Measurements from ENCODE around the gene GFPT2.

The GFPT2 gene

DNA sequence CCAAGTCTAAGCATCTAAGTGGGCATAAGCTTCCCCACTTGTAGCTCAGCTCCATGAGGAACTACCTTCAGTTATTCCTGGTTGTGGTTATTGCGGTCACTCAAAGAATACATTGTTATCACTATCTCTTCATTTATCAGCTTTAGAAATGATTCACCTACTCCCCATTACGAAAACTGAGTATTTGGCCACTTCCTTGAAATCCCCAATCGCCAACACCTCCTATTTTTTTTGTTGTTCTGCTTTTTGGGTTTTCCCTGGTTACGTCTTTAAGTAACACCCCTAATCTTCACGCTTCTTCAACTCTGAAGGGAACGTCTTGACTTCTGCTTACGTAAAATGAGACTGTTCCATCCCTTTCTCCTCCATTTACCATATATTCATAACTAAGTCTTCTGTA, 81.9 kb downstream of the GFPT2 start:
- DNase-seq: no peak

GRCh38 chr5:180259260-180259611, 93.9 kb downstream of the GFPT2 start:
- DNase-seq: no peak

DNA sequence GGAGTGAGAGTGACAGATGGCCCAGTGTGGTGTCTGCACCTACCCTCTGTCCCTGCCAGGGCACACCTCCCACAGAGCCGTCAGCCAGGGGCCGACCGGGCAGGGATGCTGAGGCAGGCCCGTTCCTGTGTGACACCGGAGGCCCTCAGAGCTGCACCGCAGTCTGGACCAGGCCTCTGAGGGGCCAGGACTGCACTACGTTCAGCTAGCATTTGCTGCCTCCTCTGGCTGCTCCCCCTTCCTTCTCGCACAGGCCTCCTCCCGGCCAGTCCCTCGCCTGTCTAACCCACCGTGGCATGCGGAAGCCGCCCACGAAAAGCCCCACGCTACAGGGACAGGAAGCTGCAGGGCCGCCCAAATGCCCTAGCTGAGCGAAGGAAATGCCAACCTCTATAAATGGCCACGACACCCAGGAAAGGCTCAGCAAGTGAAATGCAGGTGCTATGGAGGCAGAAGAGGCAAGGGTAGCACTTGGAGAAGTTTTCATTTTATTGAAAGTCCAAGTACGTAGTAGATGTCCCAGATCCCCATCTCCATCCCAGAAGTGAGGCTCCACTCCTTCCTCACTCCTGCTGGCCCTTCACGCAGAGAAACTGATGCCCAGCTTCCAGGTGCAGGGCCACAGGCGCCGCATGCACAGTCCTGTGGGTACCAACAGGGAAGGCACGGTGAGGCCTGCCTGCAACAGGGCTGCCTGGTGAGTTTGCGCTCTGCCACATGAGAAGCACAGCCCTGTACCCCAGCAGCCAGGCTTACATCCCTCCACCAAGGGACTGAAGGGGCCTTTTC, 99.9 kb downstream of the GFPT2 start:
- no peak for DNase-seq

GRCh38 chr5:180251887-180252286, 101.2 kb downstream of the GFPT2 start:
- DNase-seq: no peak

DNA sequence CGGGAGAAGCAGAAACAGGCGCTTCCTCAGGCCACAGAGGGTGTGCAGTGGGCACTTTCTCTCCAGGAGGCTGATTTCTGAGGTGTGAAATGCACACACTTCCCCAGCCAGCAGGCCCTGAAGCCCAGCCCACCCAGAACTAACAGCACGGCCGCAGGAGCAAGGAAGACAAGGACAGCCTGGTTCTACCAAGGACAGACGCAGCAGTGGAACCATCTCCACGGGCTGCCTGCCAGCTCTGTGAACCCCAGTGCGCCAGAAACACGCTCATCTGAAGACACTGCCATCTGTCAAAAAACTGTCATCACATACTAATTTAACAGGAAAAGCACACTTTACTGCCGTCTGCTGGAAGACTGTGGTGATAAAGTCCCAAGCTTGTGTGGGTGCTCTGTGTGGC, 102.0 kb downstream of the GFPT2 start:
- DNase-seq: no peak

All from NCI-H774 (cell line).